OCI-LY7 (cell line): ENCODE data around the gene CSTB.

ENCODE experiments used
- EZH2phosphoT487 ChIP-seq: fragments of 200-600 bp; sonication (generic); IDR thresholded peaks from 2 replicates; pipeline ENCODE4 v1.6.1; 2018; ENCODE audit warnings: low read depth, borderline replicate concordance, mild to moderate bottlenecking, mixed run types, antibody characterized with exemption, low read length, moderate library complexity, mixed read lengths
- TF ChIP-seq, protein P1 (sequence below): fragments of 200-600 bp; sonication (generic); conservative IDR thresholded peaks from 2 replicates; pipeline ENCODE4 v1.5.1; 2014; ENCODE audit warnings: mild to moderate bottlenecking, antibody characterized with exemption, low read length, moderate library complexity, mixed read lengths

DNA sequence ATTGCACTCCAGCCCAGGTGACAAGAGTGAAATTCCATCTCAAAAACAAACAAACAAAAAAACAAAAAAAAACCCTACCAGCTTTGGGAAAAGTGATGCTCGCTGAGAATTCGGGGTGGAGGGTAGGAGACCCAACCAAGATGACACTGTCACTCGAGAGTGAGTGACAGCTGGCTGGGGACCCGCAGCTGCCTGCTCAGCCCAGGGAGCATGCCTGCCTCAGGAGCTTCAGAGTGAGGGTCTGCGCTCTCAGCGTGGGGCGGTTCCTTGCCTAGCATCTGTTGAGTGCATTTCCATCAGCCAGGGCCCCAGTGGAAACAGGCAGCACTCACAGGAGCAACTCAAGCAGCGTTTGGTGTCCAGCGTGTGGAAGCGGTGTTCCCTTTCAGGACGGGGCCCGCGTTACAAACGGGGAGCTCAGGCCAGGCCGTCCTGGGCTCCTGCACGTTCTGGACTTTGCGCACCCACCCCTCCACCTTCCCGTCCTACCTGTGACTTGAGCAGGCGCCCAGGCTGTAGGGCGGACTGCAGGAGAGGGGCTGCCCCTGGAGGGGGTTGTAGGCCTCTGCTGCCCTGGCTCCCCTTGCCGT lies 5.9 kb downstream of the CSTB start:
- TF ChIP-seq, protein P1, sequence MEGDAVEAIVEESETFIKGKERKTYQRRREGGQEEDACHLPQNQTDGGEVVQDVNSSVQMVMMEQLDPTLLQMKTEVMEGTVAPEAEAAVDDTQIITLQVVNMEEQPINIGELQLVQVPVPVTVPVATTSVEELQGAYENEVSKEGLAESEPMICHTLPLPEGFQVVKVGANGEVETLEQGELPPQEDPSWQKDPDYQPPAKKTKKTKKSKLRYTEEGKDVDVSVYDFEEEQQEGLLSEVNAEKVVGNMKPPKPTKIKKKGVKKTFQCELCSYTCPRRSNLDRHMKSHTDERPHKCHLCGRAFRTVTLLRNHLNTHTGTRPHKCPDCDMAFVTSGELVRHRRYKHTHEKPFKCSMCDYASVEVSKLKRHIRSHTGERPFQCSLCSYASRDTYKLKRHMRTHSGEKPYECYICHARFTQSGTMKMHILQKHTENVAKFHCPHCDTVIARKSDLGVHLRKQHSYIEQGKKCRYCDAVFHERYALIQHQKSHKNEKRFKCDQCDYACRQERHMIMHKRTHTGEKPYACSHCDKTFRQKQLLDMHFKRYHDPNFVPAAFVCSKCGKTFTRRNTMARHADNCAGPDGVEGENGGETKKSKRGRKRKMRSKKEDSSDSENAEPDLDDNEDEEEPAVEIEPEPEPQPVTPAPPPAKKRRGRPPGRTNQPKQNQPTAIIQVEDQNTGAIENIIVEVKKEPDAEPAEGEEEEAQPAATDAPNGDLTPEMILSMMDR, result no peak
- TF ChIP-seq EZH2phosphoT487, result no peak
